Measurements from ENCODE around the gene KRTAP3-3. TPM values are rescaled to one million over a fixed set of nuclear protein-coding genes. Genes with fewer than 3 reads are reported as not detected.
A peak's percentile ranks its signal among the peaks of the same experiment; 100 is the strongest.

The KRTAP3-3 gene
- total and polyA plus RNA-seq, 2 of the 8 experiments (the other 6 are each of a cell fraction or from before 2014, with no cell fraction given) = not detected

DNA sequence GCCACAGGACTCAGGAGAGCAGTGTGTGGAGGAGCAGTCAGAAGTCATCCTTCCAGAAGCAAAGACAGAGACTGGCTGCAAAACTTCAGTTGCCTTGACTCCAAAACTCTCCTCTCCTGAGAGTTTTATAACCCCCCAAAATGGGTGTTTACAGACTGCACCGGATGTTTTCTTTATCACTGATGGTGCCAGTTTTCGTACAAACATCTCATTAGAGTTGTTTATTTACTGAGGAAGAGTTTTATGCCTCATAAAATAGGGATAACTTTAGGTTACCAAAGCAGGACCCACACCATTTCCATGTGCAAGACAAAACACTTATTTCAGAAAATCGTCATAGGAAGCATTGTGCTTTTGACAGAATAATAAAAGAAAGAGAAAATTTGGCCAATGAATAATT, 9.7 kb downstream of the KRTAP3-3 start, which contains the start of gene KRT40:
KRT40 (minus strand) TSS at position 101 of the 400 bp plus-strand sequence; CDS start at position 48, 53 bp downstream.
- Histone ChIP-seq H3K27me3 (replicated peaks in 1 of 4; ENCODE audit: control insufficient read depth in 3 of 4, extremely low read depth in 1 of 4, insufficient read depth in 3 of 4, low read length in 3 of 4) (peaks cover 0 to 1% (median 0%) of the 10 kb centered on the region in 4 experiments; a peak in 1 of 7 replicates), H3K23ac (ENCODE audit: insufficient read length) (no peak within 1 kb of the TSS), H2BK12ac (ENCODE audit: low read depth, low read length) (no peak within 1 kb of the TSS), H4K8ac (ENCODE audit: extremely low read depth, insufficient read depth, low read length) (no peak within 1 kb of the TSS), H2AK5ac (ENCODE audit: low read depth, low read length) (no peak within 1 kb of the TSS), H3K4me2 (ENCODE audit: insufficient read depth in 1 of 2, low read depth in 2 of 2, low read length in 2 of 2) (no peak within 1 kb of the TSS), H2BK120ac (replicated peaks; ENCODE audit: low read depth, low read length) (no peak within 1 kb of the TSS), H3K4ac (replicated peaks; ENCODE audit: insufficient read length, low read depth, low read length) (no peak within 1 kb of the TSS), H3K79me1 (ENCODE audit: low read depth, low read length) (no peaks in the 10 kb centered on the region), H3K27ac (ENCODE audit: low read depth, low read length) (no peak within 1 kb of the TSS), H2BK15ac (ENCODE audit: low read length) (no peak within 1 kb of the TSS), H2AFZ (ENCODE audit: low read length) (peak within 1 kb of the TSS; percentile 34; the same call in 1 of the 2 replicates), H4K91ac (replicated peaks; ENCODE audit: insufficient read length, low read length) (no peak within 1 kb of the TSS), H3K4me1 (replicated peaks in 1 of 4; ENCODE audit: control insufficient read depth in 3 of 4, insufficient read depth in 4 of 4, low read length in 3 of 4) (peaks cover 3 to 8% (median 6%) of the 10 kb centered on the region in 4 experiments; a peak in 4 of 7 replicates), H2BK20ac (ENCODE audit: low read length) (no peak within 1 kb of the TSS), H3K9me3 (ENCODE audit: insufficient read depth in 2 of 2, low read depth in 1 of 2, low read length in 1 of 2) (no peaks in the 10 kb centered on the region; a peak in 1 of 4 replicates), H3K9ac (replicated peaks in 1 of 4; ENCODE audit: extremely low read depth in 1 of 4, low read depth in 3 of 4, low read length in 3 of 4) (no peak within 1 kb of the TSS), H3K4me3 (ENCODE audit: extremely low read depth in 1 of 4, insufficient read depth in 2 of 4, low read depth in 3 of 4, low read length in 4 of 4) (no peak within 1 kb of the TSS), H3K23me2 (ENCODE audit: low read depth, low read length) (no peaks in the 10 kb centered on the region), H3K79me2 (ENCODE audit: control insufficient read depth in 1 of 2, insufficient read depth in 2 of 2, low read length in 2 of 2) (no peaks in the 10 kb centered on the region), H3K14ac (ENCODE audit: insufficient read length) (no peak within 1 kb of the TSS), H3K18ac (ENCODE audit: extremely low read depth, low read length) (no peak within 1 kb of the TSS), H3K56ac (replicated peaks; ENCODE audit: insufficient read length, low read depth, low read length) (no peak within 1 kb of the TSS), H3K36me3 (ENCODE audit: control insufficient read depth in 2 of 4, insufficient read depth in 4 of 4, low read length in 3 of 4) (no peaks in the 10 kb centered on the region), H2BK5ac (ENCODE audit: low read depth, low read length) (no peak within 1 kb of the TSS), H4K20me1 (replicated peaks in 1 of 2; ENCODE audit: control insufficient read depth in 1 of 2, insufficient read depth in 2 of 2, low read length in 2 of 2) (no peaks in the 10 kb centered on the region), H4K5ac (ENCODE audit: insufficient read length, low read depth, low read length) (no peak within 1 kb of the TSS)
- CTCF ChIA-PET (ENCODE audit: partially characterized antibody) = no interaction called here
- no peak for TF ChIP-seq NRF1 (IDR thresholded peaks at IDR 0.05; ENCODE audit: low read depth, low read length)
- no peak for TF ChIP-seq CBX8 (IDR thresholded peaks at IDR 0.05; ENCODE audit: borderline replicate concordance, low read depth, low read length)
- FAIRE-seq (no peak), DNase-seq (ENCODE audit: low read depth in 1 of 2, low spot score in 2 of 2) (no peak)
- POLR2A ChIA-PET (ENCODE audit: partially characterized antibody) = no interaction called here
- WGBS, 2 experiments (ENCODE audit: extremely low coverage in 1 of 2, insufficient coverage in 1 of 2, insufficient read length in 1 of 2, insufficient replicate concordance in 2 of 2, low coverage in 1 of 2, low lambda C conversion rate in 2 of 2, missing lambda C conversion rate in 1 of 2) = 91% methylated on average over 3 of the region's 3 CpGs; no CpG with 5 or more reads in 1 of the 2 experiments
